Measurements from ENCODE around the gene PTPN14.

- TF ChIP-seq, protein P1, sequence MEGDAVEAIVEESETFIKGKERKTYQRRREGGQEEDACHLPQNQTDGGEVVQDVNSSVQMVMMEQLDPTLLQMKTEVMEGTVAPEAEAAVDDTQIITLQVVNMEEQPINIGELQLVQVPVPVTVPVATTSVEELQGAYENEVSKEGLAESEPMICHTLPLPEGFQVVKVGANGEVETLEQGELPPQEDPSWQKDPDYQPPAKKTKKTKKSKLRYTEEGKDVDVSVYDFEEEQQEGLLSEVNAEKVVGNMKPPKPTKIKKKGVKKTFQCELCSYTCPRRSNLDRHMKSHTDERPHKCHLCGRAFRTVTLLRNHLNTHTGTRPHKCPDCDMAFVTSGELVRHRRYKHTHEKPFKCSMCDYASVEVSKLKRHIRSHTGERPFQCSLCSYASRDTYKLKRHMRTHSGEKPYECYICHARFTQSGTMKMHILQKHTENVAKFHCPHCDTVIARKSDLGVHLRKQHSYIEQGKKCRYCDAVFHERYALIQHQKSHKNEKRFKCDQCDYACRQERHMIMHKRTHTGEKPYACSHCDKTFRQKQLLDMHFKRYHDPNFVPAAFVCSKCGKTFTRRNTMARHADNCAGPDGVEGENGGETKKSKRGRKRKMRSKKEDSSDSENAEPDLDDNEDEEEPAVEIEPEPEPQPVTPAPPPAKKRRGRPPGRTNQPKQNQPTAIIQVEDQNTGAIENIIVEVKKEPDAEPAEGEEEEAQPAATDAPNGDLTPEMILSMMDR (IDR thresholded peaks at IDR 0.05; ENCODE audit: low read length) = no peak
- TF ChIP-seq EZH2phosphoT487 (IDR thresholded peaks at IDR 0.05; ENCODE audit: low read length) = no peak
These were observed 456 bp downstream of the PTPN14 start for GRCh38 chr1:214550857-214551435.
